H9 (cell line): Measurements from ENCODE around the gene SLC25A39. TPM values are rescaled to one million over a fixed set of nuclear protein-coding genes. Genes with fewer than 3 reads are reported as not detected.

ENCODE experiments used
- DNase-seq: peaks from one replicate; pipeline ENCODE4 v3.0.0-alpha.2; 2017
- H2AFZ ChIP-seq: one replicate; pipeline ENCODE4 v1.6.1; 2013; ENCODE audit warnings: mild to moderate bottlenecking, low read length, control low read depth, moderate library complexity
- H2AK5ac ChIP-seq: 2 replicates; pipeline ENCODE4 v1.6.1; 2013; ENCODE audit warnings: low read length, control low read depth, mixed read lengths; ENCODE audit not compliant: insufficient read length
- H2BK120ac ChIP-seq: one replicate; pipeline ENCODE4 v1.6.1; 2013; ENCODE audit warnings: low read depth, mild to moderate bottlenecking, low read length, control low read depth, inconsistent platforms; ENCODE audit not compliant: poor library complexity, severe bottlenecking
- H2BK12ac ChIP-seq: 2 replicates; pipeline ENCODE4 v1.6.1; 2013; ENCODE audit warnings: low read length, control low read depth, mixed read lengths, low read depth; ENCODE audit not compliant: insufficient read length
- H2BK15ac ChIP-seq: 2 replicates; pipeline ENCODE4 v1.6.1; 2013; ENCODE audit warnings: low read depth, low read length, control low read depth
- H2BK20ac ChIP-seq: one replicate; pipeline ENCODE4 v1.6.1; 2013; ENCODE audit warnings: low read depth, mild to moderate bottlenecking, low read length, control low read depth, inconsistent platforms; ENCODE audit not compliant: poor library complexity, severe bottlenecking
- H2BK5ac ChIP-seq: 2 replicates; pipeline ENCODE4 v1.6.1; 2013; ENCODE audit warnings: low read length, control low read depth, mixed read lengths; ENCODE audit not compliant: insufficient read length
- H3K14ac ChIP-seq: 2 replicates; pipeline ENCODE4 v1.6.1; 2013; ENCODE audit warnings: low read length, control low read depth; ENCODE audit not compliant: insufficient read depth
- H3K18ac ChIP-seq: 2 replicates; pipeline ENCODE4 v1.6.1; 2013; ENCODE audit warnings: low read depth, mild to moderate bottlenecking, mixed read lengths, low read length, control low read depth; ENCODE audit not compliant: insufficient read length
- H3K23ac ChIP-seq: 2 replicates; pipeline ENCODE4 v1.6.1; 2013; ENCODE audit warnings: low read length, control low read depth, mixed read lengths, low read depth; ENCODE audit not compliant: insufficient read length
- H3K23me2 ChIP-seq: 2 replicates; pipeline ENCODE4 v1.6.1; 2013; ENCODE audit warnings: low read depth, mild to moderate bottlenecking, mixed read lengths, low read length, control low read depth; ENCODE audit not compliant: insufficient read length, poor library complexity, severe bottlenecking
- H3K27ac ChIP-seq: 2 replicates; pipeline ENCODE4 v1.5.1; 2013; ENCODE audit warnings: low read length, control low read depth, mixed read lengths, low read depth; ENCODE audit not compliant: insufficient read length
- H3K27me3 ChIP-seq: 2 replicates; pipeline ENCODE4 v1.6.1; 2013; ENCODE audit warnings: low read length, control low read depth, inconsistent platforms; ENCODE audit not compliant: insufficient read depth
- H3K4ac ChIP-seq: 2 replicates; pipeline ENCODE4 v1.6.1; 2013; ENCODE audit warnings: low read depth, mild to moderate bottlenecking, control low read depth, inconsistent platforms, low read length, moderate library complexity
- H3K4me1 ChIP-seq: 2 replicates; pipeline ENCODE4 v1.6.1; 2013; ENCODE audit warnings: low read length, control low read depth, inconsistent platforms; ENCODE audit not compliant: insufficient read depth
- H3K4me2 ChIP-seq: 2 replicates; pipeline ENCODE4 v1.6.1; 2013; ENCODE audit warnings: low read length, control low read depth, mixed read lengths; ENCODE audit not compliant: insufficient read length, insufficient read depth
- H3K56ac ChIP-seq: 2 replicates; pipeline ENCODE4 v1.6.1; 2013; ENCODE audit warnings: low read depth, mild to moderate bottlenecking, mixed read lengths, low read length, control low read depth; ENCODE audit not compliant: insufficient read length
- H3K79me1 ChIP-seq: 2 replicates; pipeline ENCODE4 v1.6.1; 2013; ENCODE audit warnings: low read depth, mild to moderate bottlenecking, moderate library complexity, low read length, control low read depth, inconsistent platforms; ENCODE audit not compliant: insufficient read depth, poor library complexity, severe bottlenecking
- H3K79me2 ChIP-seq: 2 replicates; pipeline ENCODE4 v1.6.1; 2013; ENCODE audit warnings: low read length, control low read depth, inconsistent platforms; ENCODE audit not compliant: insufficient read depth
- H3K9ac ChIP-seq: 2 replicates; pipeline ENCODE4 v1.6.1; 2013; ENCODE audit warnings: low read length, control low read depth, mixed read lengths; ENCODE audit not compliant: insufficient read length; ENCODE audit errors: extremely low read depth
- H3K9me3 ChIP-seq: one replicate; pipeline ENCODE4 v1.6.1; 2013; ENCODE audit warnings: low read depth, low read length, inconsistent platforms; ENCODE audit not compliant: control insufficient read depth
- H3T11ph ChIP-seq: one replicate; pipeline ENCODE4 v1.6.1; 2013; ENCODE audit warnings: mild to moderate bottlenecking, low read length, control low read depth, inconsistent platforms
- H4K20me1 ChIP-seq: one replicate; pipeline ENCODE4 v1.6.1; 2013; ENCODE audit not compliant: control insufficient read depth, insufficient read length, insufficient read depth
- H4K5ac ChIP-seq: 2 replicates; pipeline ENCODE4 v1.6.1; 2013; ENCODE audit warnings: low read depth, mild to moderate bottlenecking, mixed read lengths, low read length, control low read depth; ENCODE audit not compliant: insufficient read length
- H4K8ac ChIP-seq: replicated peaks from 2 replicates; pipeline ENCODE4 v1.6.1; 2013; ENCODE audit warnings: low read length, control low read depth, mixed read lengths, low read depth; ENCODE audit not compliant: insufficient read length
- H4K91ac ChIP-seq: 2 replicates; pipeline ENCODE4 v1.6.1; 2013; ENCODE audit warnings: low read depth, mild to moderate bottlenecking, moderate library complexity, mixed read lengths, low read length, control low read depth; ENCODE audit not compliant: insufficient read length
- H3K27ac Mint-ChIP-seq, 3 experiments: 2 replicates in 2 of 3; 3 replicates in 1 of 3; pipeline ENCODE4 v1.8.0; 2020 to 2021; ENCODE audit warnings: mixed read lengths in 3 of 3, mild to moderate bottlenecking in 1 of 3, moderate library complexity in 1 of 3
- H3K27me3 Mint-ChIP-seq: 2 replicates; pipeline ENCODE4 v1.8.0; 2021; ENCODE audit warnings: low read depth, mild to moderate bottlenecking, moderate library complexity, mixed read lengths
- H3K36me3 Mint-ChIP-seq, 3 experiments: 2 replicates in 2 of 3; 3 replicates in 1 of 3; pipeline ENCODE4 v1.8.0; 2020 to 2021; ENCODE audit warnings: low read depth in 3 of 3, mixed read lengths in 3 of 3; ENCODE audit not compliant: insufficient read depth in 1 of 3
- H3K4me1 Mint-ChIP-seq, 2 experiments: 2 replicates each; pipeline ENCODE4 v1.8.0; 2020; ENCODE audit warnings: mixed read lengths in 2 of 2
- H3K4me3 Mint-ChIP-seq, 2 experiments: 2 replicates in 1 of 2; 3 replicates in 1 of 2; pipeline ENCODE4 v1.8.0; 2020 to 2021; ENCODE audit warnings: mild to moderate bottlenecking in 2 of 2, mixed read lengths in 2 of 2, moderate library complexity in 1 of 2
- H3K9me3 Mint-ChIP-seq, 2 experiments: 2 replicates in 1 of 2; 3 replicates in 1 of 2; pipeline ENCODE4 v1.8.0; 2020; ENCODE audit warnings: mild to moderate bottlenecking in 2 of 2, mixed read lengths in 2 of 2, moderate library complexity in 1 of 2
- WGBS: extraction: QIAGEN DNeasy Blood & Tissue Kit; methylation state at CpG from one replicate; pipeline ENCODE4 v1.1.7; 2013; ENCODE audit warnings: missing lambda C conversion rate, low lambda C conversion rate, mixed read lengths; ENCODE audit not compliant: insufficient read length; ENCODE audit errors: extremely low coverage; 5-methylcytosine and 5-hydroxymethylcytosine counted together
- total RNA-seq: library from RNA; stranded (reverse); gene quantifications from 2 replicates; pipeline ENCODE4 v1.2.1, GENCODE V29; 2021
- TF ChIP-seq, protein P1 (sequence below): fragments of 200-600 bp; sonication (generic); conservative IDR thresholded peaks from 3 replicates; pipeline ENCODE4 v1.8.0; 2021; ENCODE audit warnings: antibody characterized with exemption, mild to moderate bottlenecking

The SLC25A39 gene
- total RNA-seq, 1 experiment from 2014 or later = 227 TPM

DNA sequence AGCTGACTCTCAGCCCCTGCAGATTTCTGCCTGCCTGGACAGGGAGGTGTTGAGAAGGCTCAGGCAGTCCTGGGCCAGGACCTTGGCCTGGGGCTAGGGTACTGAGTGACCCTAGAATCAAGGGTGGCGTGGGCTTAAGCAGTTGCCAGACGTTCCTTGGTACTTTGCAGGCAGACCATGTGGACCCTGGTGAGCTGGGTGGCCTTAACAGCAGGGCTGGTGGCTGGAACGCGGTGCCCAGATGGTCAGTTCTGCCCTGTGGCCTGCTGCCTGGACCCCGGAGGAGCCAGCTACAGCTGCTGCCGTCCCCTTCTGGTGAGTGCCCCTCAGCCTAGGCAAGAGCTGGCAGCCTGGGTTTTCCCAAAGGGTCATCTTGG, 24.4 kb upstream of the SLC25A39 start:
- no peak overlapping the region for H2BK5ac ChIP-seq
- H3K14ac ChIP-seq = no peak overlapping the region
- no peak overlapping the region for H4K91ac ChIP-seq
- TF ChIP-seq, protein P1, sequence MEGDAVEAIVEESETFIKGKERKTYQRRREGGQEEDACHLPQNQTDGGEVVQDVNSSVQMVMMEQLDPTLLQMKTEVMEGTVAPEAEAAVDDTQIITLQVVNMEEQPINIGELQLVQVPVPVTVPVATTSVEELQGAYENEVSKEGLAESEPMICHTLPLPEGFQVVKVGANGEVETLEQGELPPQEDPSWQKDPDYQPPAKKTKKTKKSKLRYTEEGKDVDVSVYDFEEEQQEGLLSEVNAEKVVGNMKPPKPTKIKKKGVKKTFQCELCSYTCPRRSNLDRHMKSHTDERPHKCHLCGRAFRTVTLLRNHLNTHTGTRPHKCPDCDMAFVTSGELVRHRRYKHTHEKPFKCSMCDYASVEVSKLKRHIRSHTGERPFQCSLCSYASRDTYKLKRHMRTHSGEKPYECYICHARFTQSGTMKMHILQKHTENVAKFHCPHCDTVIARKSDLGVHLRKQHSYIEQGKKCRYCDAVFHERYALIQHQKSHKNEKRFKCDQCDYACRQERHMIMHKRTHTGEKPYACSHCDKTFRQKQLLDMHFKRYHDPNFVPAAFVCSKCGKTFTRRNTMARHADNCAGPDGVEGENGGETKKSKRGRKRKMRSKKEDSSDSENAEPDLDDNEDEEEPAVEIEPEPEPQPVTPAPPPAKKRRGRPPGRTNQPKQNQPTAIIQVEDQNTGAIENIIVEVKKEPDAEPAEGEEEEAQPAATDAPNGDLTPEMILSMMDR = no peak
- Mint-ChIP-seq H3K27me3 (peaks cover 9% of the 10 kb centered on the region), H3K4me1 (peaks cover 8 to 13% of the 10 kb centered on the region in 2 experiments), H3K27ac (no peak overlapping the region), H3K4me3 (no peak overlapping the region), H3K9me3 (no peaks in the 10 kb centered on the region; a peak in 1 of 5 replicates), H3K36me3 (peaks cover 3 to 17% (median 6%) of the 10 kb centered on the region in 3 experiments; a peak in 6 of 7 replicates)
- H3K56ac ChIP-seq = no peak overlapping the region
- H3K18ac ChIP-seq = no peak overlapping the region
- no peaks in the 10 kb centered on the region for H3K9me3 ChIP-seq
- no CpG with 5 or more reads among the region's 6 CpGs for WGBS
- no peak overlapping the region for H3T11ph ChIP-seq
- H2BK12ac ChIP-seq = no peak overlapping the region
- no peak overlapping the region for H2AK5ac ChIP-seq
- H3K9ac ChIP-seq = no peak overlapping the region
- H4K20me1 ChIP-seq = no peaks in the 10 kb centered on the region
- no peaks in the 10 kb centered on the region for H3K4me1 ChIP-seq
- H3K27ac ChIP-seq = no peak overlapping the region
- no peak overlapping the region for H2BK20ac ChIP-seq
- H3K79me1 ChIP-seq = no peaks in the 10 kb centered on the region
- no peak overlapping the region for H3K4ac ChIP-seq
- H2AFZ ChIP-seq = no peak overlapping the region
- DNase-seq = no peak
- no peak overlapping the region for H3K23ac ChIP-seq
- H2BK120ac ChIP-seq = no peak overlapping the region
- no peak overlapping the region for H3K4me2 ChIP-seq
- no peak overlapping the region for H2BK15ac ChIP-seq
- H3K79me2 ChIP-seq = no peaks in the 10 kb centered on the region
- H3K23me2 ChIP-seq = peaks cover 8% of the 10 kb centered on the region
- no peak overlapping the region for H4K5ac ChIP-seq
- no peak overlapping the region for H4K8ac ChIP-seq
- no peaks in the 10 kb centered on the region for H3K27me3 ChIP-seq
